GM12878 (cell line): ENCODE results near the gene BBOX1. TPM values are rescaled to one million over a fixed set of nuclear protein-coding genes. Genes with fewer than 3 reads are reported as not detected.

ENCODE experiments used
- ATAC-seq: fragments of 200-7000 bp; cut with Tn5 transposase; 3 replicates; pipeline ENCODE4 v1.9.1; 2020; ENCODE audit warnings: mild to moderate bottlenecking, moderate library complexity
- BruUV-seq: library from RNA; stranded (reverse); fragments of 400-500 nt; replicated peaks from 2 replicates; lab custom pipeline; 2021; lab: Mats Ljungman, UMichigan
- CTCF ChIA-PET: fragments of 300-600 bp; sonication (Branson Sonifier 250); formaldehyde crosslinking; extraction: SDS; loops from one replicate; lab custom pipeline; 2021; ENCODE audit warnings: inconsistent platforms; lab: Yijun Ruan, JAX
- POLR2A ChIA-PET: fragments of 350-600 bp; formaldehyde crosslinking; extraction: SDS; loops from one replicate; lab custom pipeline; 2021; ENCODE audit warnings: inconsistent platforms; lab: Charles Lee
- RAD21 ChIA-PET: fragments of 300-600 bp; sonication (Branson Sonifier 250); formaldehyde crosslinking; loops from one replicate; lab custom pipeline; 2023; ENCODE audit warnings: antibody characterized with exemption; ENCODE audit not compliant: unreplicated experiment; lab: Charles Lee
- SMC1A ChIA-PET: fragments of 300-600 bp; sonication (Branson Sonifier 250); formaldehyde crosslinking; loops from one replicate; lab custom pipeline; 2023; ENCODE audit not compliant: unreplicated experiment, uncharacterized antibody; lab: Charles Lee
- DNase-seq: peaks from one replicate; pipeline ENCODE4 v3.0.0-alpha.2; 2011; ENCODE audit warnings: low read depth, low spot score
- FAIRE-seq: peaks from 3 replicates; lab custom pipeline; 2011; peaks lifted over from hg19 to GRCh38; lab: Jason Lieb, UNC
- H2AFZ ChIP-seq: 2 replicates; pipeline ENCODE4 v1.6.0; 2011; ENCODE audit warnings: low read depth, low read length, control low read depth; ENCODE audit not compliant: control insufficient read depth
- H3K27ac ChIP-seq: 2 replicates; pipeline ENCODE4 v1.5.1; 2011; ENCODE audit warnings: control low read depth; ENCODE audit not compliant: control insufficient read depth, insufficient read depth
- H3K27me3 ChIP-seq, 2 experiments: replicated peaks in 1 of 2; 2 replicates each; pipeline versions ENCODE4 v1.6.0 to v1.6.1; 2011; ENCODE audit warnings: low read length in 1 of 2; ENCODE audit not compliant: control insufficient read depth in 2 of 2, insufficient read depth in 2 of 2
- H3K36me3 ChIP-seq, 2 experiments: 2 replicates each; pipeline ENCODE4 v1.5.1; 2011; ENCODE audit warnings: low read length in 1 of 2; ENCODE audit not compliant: control insufficient read depth in 2 of 2, insufficient read depth in 2 of 2
- H3K4me1 ChIP-seq: 2 replicates; pipeline ENCODE4 v1.6.1; 2011; ENCODE audit warnings: mild to moderate bottlenecking, low read length, moderate library complexity, mixed read lengths; ENCODE audit not compliant: control insufficient read depth, insufficient read depth
- H3K4me2 ChIP-seq: 2 replicates; pipeline ENCODE4 v1.6.0; 2011; ENCODE audit warnings: control low read depth; ENCODE audit not compliant: control insufficient read depth, insufficient read depth
- H3K4me3 ChIP-seq: fragments of 200-600 bp; sonication (generic); 2 replicates; pipeline ENCODE4 v1.5.1; 2016
- H3K79me2 ChIP-seq: 2 replicates; pipeline ENCODE4 v1.6.0; 2011; ENCODE audit warnings: low read length; ENCODE audit not compliant: control insufficient read depth, insufficient read depth
- H3K9ac ChIP-seq: 2 replicates; pipeline ENCODE4 v1.8.0; 2011; ENCODE audit warnings: low read length, control low read depth, mixed read lengths; ENCODE audit not compliant: control insufficient read depth, insufficient read depth
- H3K9me3 ChIP-seq: replicated peaks from 3 replicates; pipeline ENCODE4 v1.5.1; 2011; ENCODE audit warnings: mild to moderate bottlenecking, low read length; ENCODE audit not compliant: control insufficient read depth, insufficient read depth
- H4K20me1 ChIP-seq: 2 replicates; pipeline ENCODE4 v1.6.0; 2011; ENCODE audit not compliant: control insufficient read depth, insufficient read depth
- CREB1 ChIP-seq: IDR thresholded peaks from 2 replicates; pipeline ENCODE4 v1.6.1; 2012; ENCODE audit warnings: low read depth, mild to moderate bottlenecking, inconsistent platforms
- EED ChIP-seq: sonication (generic); IDR thresholded peaks from 2 replicates; pipeline ENCODE4 v1.6.1; 2016; ENCODE audit warnings: antibody characterized with exemption, low read depth
- HCFC1 ChIP-seq: fragments of 150-350 bp; IDR thresholded peaks from 2 replicates; pipeline ENCODE4 v1.6.1; 2014; ENCODE audit warnings: low read length
- IKZF1 ChIP-seq: fragments of 450-650 bp; conservative IDR thresholded peaks from 2 replicates; pipeline ENCODE4 v1.6.1; 2017; ENCODE audit warnings: antibody characterized with exemption, mild to moderate bottlenecking
- IRF4 ChIP-seq: IDR thresholded peaks from 2 replicates; pipeline ENCODE4 v1.6.1; 2011; ENCODE audit warnings: low read depth, low read length
- KAT2A ChIP-seq: conservative IDR thresholded peaks from 2 replicates; pipeline ENCODE4 v1.6.1; 2011; ENCODE audit warnings: low read depth, low read length; ENCODE audit not compliant: control insufficient read depth
- KDM1A ChIP-seq: fragments of 200-600 bp; sonication (generic); IDR thresholded peaks from 2 replicates; pipeline ENCODE4 v1.6.1; 2016; ENCODE audit warnings: borderline replicate concordance
- MEF2B ChIP-seq: fragments of 450-650 bp; IDR thresholded peaks from 2 replicates; pipeline ENCODE4 v1.6.1; 2018; ENCODE audit warnings: mild to moderate bottlenecking, moderate library complexity; ENCODE audit not compliant: partially characterized antibody, poor library complexity, severe bottlenecking
- MYB ChIP-seq: fragments of 150-350 bp; IDR thresholded peaks from 2 replicates; pipeline ENCODE4 v1.6.1; 2014; ENCODE audit warnings: mild to moderate bottlenecking, low read depth, low read length, borderline replicate concordance
- NR2C1 ChIP-seq: fragments of 450-650 bp; IDR thresholded peaks from 2 replicates; pipeline ENCODE4 v1.6.1; 2017; ENCODE audit warnings: antibody characterized with exemption, mild to moderate bottlenecking, moderate library complexity
- PAX8 ChIP-seq: fragments of 450-650 bp; IDR thresholded peaks from 2 replicates; pipeline ENCODE4 v1.6.1; 2017; ENCODE audit warnings: mild to moderate bottlenecking, moderate library complexity
- PML ChIP-seq: IDR thresholded peaks from 2 replicates; pipeline ENCODE4 v1.6.1; 2012; ENCODE audit warnings: low read length, inconsistent platforms
- WRNIP1 ChIP-seq: IDR thresholded peaks from 2 replicates; pipeline ENCODE4 v1.6.1; 2011; ENCODE audit warnings: low read depth, low read length, improper control_type of control experiment, borderline replicate concordance
- YY1 ChIP-seq: IDR thresholded peaks from 2 replicates; pipeline ENCODE4 v1.6.1; 2011; ENCODE audit warnings: low read depth, mild to moderate bottlenecking, low read length
- ZSCAN29 ChIP-seq: fragments of 450-650 bp; IDR thresholded peaks from 2 replicates; pipeline ENCODE4 v1.6.1; 2017; ENCODE audit warnings: mild to moderate bottlenecking, moderate library complexity
- ZZZ3 ChIP-seq: IDR thresholded peaks from 2 replicates; pipeline ENCODE4 v1.6.1; 2011; ENCODE audit warnings: low read depth; ENCODE audit not compliant: control insufficient read depth, insufficient read length
- WGBS: methylation state at CpG from one replicate; pipeline ENCODE4 v1.1.6; 2016; ENCODE audit warnings: low lambda C conversion rate; ENCODE audit not compliant: insufficient replicate concordance, insufficient coverage; ENCODE audit errors: missing lambda C conversion rate; 5-methylcytosine and 5-hydroxymethylcytosine counted together
- in situ Hi-C: fragments of 300-500 bp; cut with MboI; formaldehyde crosslinking; loops from 9 replicates; pipeline ENCODE4 v1.14.3; 2018; ENCODE audit warnings: mixed read lengths
- intact Hi-C: fragments of 100-400 bp; cut with micrococcal nuclease; formaldehyde crosslinking; loops from one replicate; pipeline ENCODE4 v1.14.2; 2022; ENCODE audit not compliant: unreplicated experiment
- polyA plus RNA-seq, 11 experiments: library from polyadenylated mRNA; depleted of rRNA in 4 of 11; unstranded in 6 of 11; stranded (reverse) in 5 of 11; fragments of >200 nt; fragmentation: Nextera tagmentation in 4 of 11; fragmentation: Illumina TruSeq in 1 of 11; extraction: Ambion mirVana in 4 of 11; extraction: Trizol in 1 of 11; gene quantifications; 1 replicate in 1 of 11; 2 replicates in 10 of 11; pipeline versions ENCODE4 v1.2.1 to v1.2.3, GENCODE V29; 2011 to 2016; ENCODE audit warnings: inconsistent platforms in 2 of 11, missing spikeins in 2 of 11, low read depth in 1 of 11
- total RNA-seq, 4 experiments: library from RNA; depleted of rRNA in 3 of 4; stranded (reverse); fragments of >200 nt in 3 of 4; fragmentation: Illumina TruSeq in 1 of 4; extraction: Trizol in 1 of 4; gene quantifications; 2 replicates each; pipeline versions ENCODE4 v1.2.1 to v1.2.3, GENCODE V29; 2013 to 2021
- TF ChIP-seq, protein P1 (sequence below): fragments of 450-650 bp; IDR thresholded peaks from 2 replicates; pipeline ENCODE4 v1.6.1; 2017; ENCODE audit warnings: mild to moderate bottlenecking, low read depth, inconsistent platforms; ENCODE audit not compliant: poor library complexity, severe bottlenecking
- TF ChIP-seq, protein P2 (sequence below): IDR thresholded peaks from 2 replicates; pipeline ENCODE4 v1.6.1; 2011; ENCODE audit warnings: low read depth, mild to moderate bottlenecking, low read length, moderate library complexity, borderline replicate concordance; ENCODE audit errors: extremely low read depth
- TF ChIP-seq, protein P3 (sequence below): fragments of 450-650 bp; IDR thresholded peaks from 2 replicates; pipeline ENCODE4 v1.6.1; 2016; ENCODE audit warnings: mild to moderate bottlenecking

BBOX1 gene
- total and polyA plus RNA-seq, 10 of the 15 experiments (the other 5 are each of a cell fraction or from before 2014, with no cell fraction given): 3.5 TPM; not detected in 9

DNA sequence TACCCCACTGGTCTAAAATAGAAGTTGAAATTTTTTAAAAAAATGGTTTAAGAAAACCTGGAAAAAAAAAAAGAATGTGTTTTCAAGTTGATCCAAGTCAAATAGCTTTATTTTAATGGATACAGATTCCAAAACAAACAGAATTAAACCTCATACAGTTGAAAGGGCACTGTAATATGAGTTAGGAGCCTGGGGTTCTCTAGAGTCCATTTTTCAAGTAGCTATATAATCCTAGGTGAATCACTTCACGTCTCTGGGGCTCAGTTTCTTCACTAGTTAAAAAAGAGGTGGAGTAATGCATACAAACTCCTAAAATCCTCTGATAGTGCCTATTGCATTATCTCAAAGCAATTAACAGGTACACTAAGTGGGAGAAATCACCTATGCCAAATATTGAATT lies 132.9 kb downstream of the BBOX1 start (continued):
- TF ChIP-seq, protein P1, sequence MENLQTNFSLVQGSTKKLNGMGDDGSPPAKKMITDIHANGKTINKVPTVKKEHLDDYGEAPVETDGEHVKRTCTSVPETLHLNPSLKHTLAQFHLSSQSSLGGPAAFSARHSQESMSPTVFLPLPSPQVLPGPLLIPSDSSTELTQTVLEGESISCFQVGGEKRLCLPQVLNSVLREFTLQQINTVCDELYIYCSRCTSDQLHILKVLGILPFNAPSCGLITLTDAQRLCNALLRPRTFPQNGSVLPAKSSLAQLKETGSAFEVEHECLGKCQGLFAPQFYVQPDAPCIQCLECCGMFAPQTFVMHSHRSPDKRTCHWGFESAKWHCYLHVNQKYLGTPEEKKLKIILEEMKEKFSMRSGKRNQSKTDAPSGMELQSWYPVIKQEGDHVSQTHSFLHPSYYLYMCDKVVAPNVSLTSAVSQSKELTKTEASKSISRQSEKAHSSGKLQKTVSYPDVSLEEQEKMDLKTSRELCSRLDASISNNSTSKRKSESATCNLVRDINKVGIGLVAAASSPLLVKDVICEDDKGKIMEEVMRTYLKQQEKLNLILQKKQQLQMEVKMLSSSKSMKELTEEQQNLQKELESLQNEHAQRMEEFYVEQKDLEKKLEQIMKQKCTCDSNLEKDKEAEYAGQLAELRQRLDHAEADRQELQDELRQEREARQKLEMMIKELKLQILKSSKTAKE: no peak
- TF ChIP-seq ZSCAN29 (no peak), EED (no peak), KAT2A (no peak), IKZF1 (no peak), ZZZ3 (no peak), KDM1A (no peak), MEF2B (no peak)
- TF ChIP-seq, protein P2, sequence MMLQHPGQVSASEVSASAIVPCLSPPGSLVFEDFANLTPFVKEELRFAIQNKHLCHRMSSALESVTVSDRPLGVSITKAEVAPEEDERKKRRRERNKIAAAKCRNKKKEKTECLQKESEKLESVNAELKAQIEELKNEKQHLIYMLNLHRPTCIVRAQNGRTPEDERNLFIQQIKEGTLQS: no peak

DNA sequence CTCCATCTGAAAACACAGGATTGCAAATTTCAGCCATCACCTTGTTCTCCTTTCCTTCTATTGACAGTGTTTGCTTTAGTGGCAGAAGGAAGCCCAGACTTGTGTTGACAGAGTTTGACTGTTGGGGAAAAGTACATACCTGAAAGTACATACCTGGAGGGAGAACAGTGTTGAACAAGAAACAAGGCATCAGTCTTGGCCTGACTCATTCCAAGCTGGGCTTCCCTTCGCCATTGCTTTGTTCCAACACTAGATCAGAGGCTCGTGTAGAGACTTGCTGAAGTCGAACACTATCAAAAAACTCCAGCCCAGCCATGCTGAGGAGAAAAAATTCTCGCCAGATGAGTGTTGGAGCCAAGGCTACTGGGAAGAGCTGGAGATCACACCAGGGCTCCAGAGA lies 133.4 kb downstream of the BBOX1 start:
- no peak overlapping the region for H3K4me2 ChIP-seq
- RAD21 ChIA-PET: no interaction called here
- ATAC-seq (no peak), FAIRE-seq (no peak), DNase-seq (no peak)
- H3K27ac ChIP-seq: no peak overlapping the region
- SMC1A ChIA-PET: interaction anchor here (0.5 to 1.1 kb wide), 4 partner anchors 10 to 367 kb away, joined by 3 to 5 read pairs (median 3); no protein-coding TSS in a partner anchor
- POLR2A ChIA-PET: interaction anchor here (0.7 kb wide), 1 partner anchor 417 kb away, joined by 3 read pairs; no protein-coding TSS in a partner anchor
- in situ Hi-C loops (no loop called here), intact Hi-C loops (no loop called here)
- BruUV-seq: no TSS peak
- no peak overlapping the region for H3K4me3 ChIP-seq
- no peak overlapping the region for H3K9ac ChIP-seq
- WGBS: 4% methylated on average over 4 of the region's 4 CpGs
- no peaks in the 10 kb centered on the region for H3K36me3 ChIP-seq
- H3K9me3 ChIP-seq: no peaks in the 10 kb centered on the region
- no peaks in the 10 kb centered on the region for H4K20me1 ChIP-seq
- no peaks in the 10 kb centered on the region for H3K27me3 ChIP-seq
- no peaks in the 10 kb centered on the region for H3K79me2 ChIP-seq
- no peak overlapping the region for H2AFZ ChIP-seq
- H3K4me1 ChIP-seq: no peaks in the 10 kb centered on the region
- CTCF ChIA-PET: interaction anchor here (0.7 kb wide), 1 partner anchor 10 kb away, joined by 3 read pairs; no protein-coding TSS in a partner anchor
- TF ChIP-seq, protein P3, sequence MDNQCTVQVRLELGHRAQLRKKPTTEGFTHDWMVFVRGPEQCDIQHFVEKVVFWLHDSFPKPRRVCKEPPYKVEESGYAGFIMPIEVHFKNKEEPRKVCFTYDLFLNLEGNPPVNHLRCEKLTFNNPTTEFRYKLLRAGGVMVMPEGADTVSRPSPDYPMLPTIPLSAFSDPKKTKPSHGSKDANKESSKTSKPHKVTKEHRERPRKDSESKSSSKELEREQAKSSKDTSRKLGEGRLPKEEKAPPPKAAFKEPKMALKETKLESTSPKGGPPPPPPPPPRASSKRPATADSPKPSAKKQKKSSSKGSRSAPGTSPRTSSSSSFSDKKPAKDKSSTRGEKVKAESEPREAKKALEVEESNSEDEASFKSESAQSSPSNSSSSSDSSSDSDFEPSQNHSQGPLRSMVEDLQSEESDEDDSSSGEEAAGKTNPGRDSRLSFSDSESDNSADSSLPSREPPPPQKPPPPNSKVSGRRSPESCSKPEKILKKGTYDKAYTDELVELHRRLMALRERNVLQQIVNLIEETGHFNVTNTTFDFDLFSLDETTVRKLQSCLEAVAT: no peak
- no peak for TF ChIP-seq YY1
- TF ChIP-seq NR2C1: no peak
- TF ChIP-seq KDM1A: no peak
- no peak for TF ChIP-seq WRNIP1
- TF ChIP-seq PML: no peak
- no peak for TF ChIP-seq HCFC1
- TF ChIP-seq PAX8: no peak
- TF ChIP-seq CREB1: no peak
- no peak for TF ChIP-seq MYB
- TF ChIP-seq IRF4: no peak
